Activated CD8-positive, alpha-beta T cell treated with anti-CD3 and anti-CD28 coated beads for 36 hours (primary cell): Measurements from ENCODE around the gene ATP5PD. TPM values are rescaled to one million over a fixed set of nuclear protein-coding genes. Genes with fewer than 3 reads are reported as not detected.

Experiments used
- ATAC-seq: fragments of 200-7000 bp; cut with Tn5 transposase; one replicate; pipeline ENCODE4 v1.10.0; 2021; ENCODE audit warnings: mild to moderate bottlenecking, moderate library complexity
- CTCF ChIA-PET: fragments of 350-600 bp; sonication (Branson Sonifier 250); formaldehyde crosslinking; loops from one replicate; lab custom pipeline; 2021; ENCODE audit warnings: antibody characterized with exemption; lab: Charles Lee
- POLR2A ChIA-PET: fragments of 350-600 bp; sonication (Branson Sonifier 250); formaldehyde crosslinking; loops from one replicate; lab custom pipeline; 2021; ENCODE audit warnings: antibody characterized with exemption; lab: Charles Lee
- DNase-seq: peaks from one replicate; pipeline ENCODE4 v3.0.0-alpha.2; 2020
- H3K27ac Mint-ChIP-seq: one replicate; pipeline ENCODE4 v1.8.0; 2021; ENCODE audit warnings: mild to moderate bottlenecking, mixed read lengths
- H3K27me3 Mint-ChIP-seq: one replicate; pipeline ENCODE4 v1.8.0; 2021; ENCODE audit warnings: mixed read lengths
- H3K36me3 Mint-ChIP-seq: one replicate; pipeline ENCODE4 v1.8.0; 2021; ENCODE audit warnings: low read depth, mixed read lengths
- H3K4me1 Mint-ChIP-seq: one replicate; pipeline ENCODE4 v1.8.0; 2021; ENCODE audit warnings: low read depth, mixed read lengths
- H3K4me3 Mint-ChIP-seq: one replicate; pipeline ENCODE4 v1.8.0; 2021; ENCODE audit warnings: mild to moderate bottlenecking, moderate library complexity, mixed read lengths
- H3K9me3 Mint-ChIP-seq: one replicate; pipeline ENCODE4 v1.8.0; 2021; ENCODE audit warnings: mixed read lengths
- intact Hi-C: fragments of 100-400 bp; cut with micrococcal nuclease; formaldehyde crosslinking; loops from one replicate; pipeline ENCODE4 v1.10.0; 2022
- total RNA-seq, 2 experiments: library from RNA; stranded (reverse); gene quantifications; one replicate each; pipeline ENCODE4 v1.2.3, GENCODE V29; 2021
- TF ChIP-seq, protein P1 (sequence below): fragments of 200-600 bp; IDR thresholded peaks from one replicate; pipeline ENCODE4 v1.8.0; 2022; ENCODE audit warnings: antibody characterized with exemption, mild to moderate bottlenecking

ATP5PD gene
- total RNA-seq, 2 experiments from 2014 or later: 177 to 183 TPM

DNA sequence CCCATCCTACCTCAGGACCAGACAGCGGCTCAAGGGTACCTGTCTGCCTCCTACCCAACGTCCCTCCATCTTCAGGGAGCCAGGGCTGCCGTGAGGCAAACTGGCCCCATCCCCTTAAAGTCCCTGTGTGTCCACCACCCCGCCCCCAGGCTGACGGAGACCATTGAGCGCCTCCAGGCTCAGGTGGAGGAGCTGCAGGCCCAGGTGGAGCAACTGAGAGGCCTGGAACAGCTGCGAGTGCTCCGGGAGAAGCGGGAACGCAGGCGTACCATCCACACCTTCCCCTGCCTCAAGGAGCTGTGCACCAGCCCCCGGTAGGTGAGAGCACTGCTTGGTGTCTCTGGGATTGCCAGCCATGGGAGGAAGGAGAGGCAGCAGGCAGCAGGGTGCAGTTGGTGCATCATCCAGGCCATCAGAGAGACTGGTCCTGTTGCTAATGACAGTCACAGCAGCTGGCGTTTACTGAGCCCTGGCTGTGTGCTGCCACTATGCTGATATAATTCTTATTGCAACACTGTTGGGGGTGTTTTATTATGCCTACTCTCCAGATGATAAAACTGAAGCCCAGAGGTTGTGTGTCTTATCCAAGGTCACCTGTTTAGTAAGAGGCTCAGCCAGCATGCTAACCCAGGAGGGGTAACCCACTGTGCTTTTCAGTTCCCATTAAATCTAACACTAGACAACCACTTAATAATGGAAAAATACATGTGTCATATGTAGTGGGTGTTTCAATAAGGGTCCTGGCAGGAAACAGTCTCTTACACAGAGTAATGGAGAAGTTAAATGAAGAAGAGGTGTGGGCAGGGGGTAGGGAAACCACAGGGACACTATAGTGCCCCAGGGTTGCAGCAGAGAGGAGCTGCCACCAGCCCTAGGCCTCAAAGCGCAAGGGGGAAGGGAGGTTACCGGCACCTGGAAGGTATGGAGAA, 44.6 kb downstream of the ATP5PD start:
- ChIA-PET CTCF (interaction anchor here (0.8 to 2.2 kb wide), 4 partner anchors 10 to 211 kb away, joined by 3 to 6 read pairs (median 4); partner anchors contain the start of gene MRPL58), POLR2A (interaction anchor here (1.0 to 1.4 kb wide), 2 partner anchors 9 to 10 kb away, joined by 5 to 6 read pairs; partner anchors contain the start of gene MRPL58)
- no peak overlapping the region for H3K4me3 Mint-ChIP-seq
- DNase-seq (no peak), ATAC-seq (peak; percentile 56)
- TF ChIP-seq, protein P1, sequence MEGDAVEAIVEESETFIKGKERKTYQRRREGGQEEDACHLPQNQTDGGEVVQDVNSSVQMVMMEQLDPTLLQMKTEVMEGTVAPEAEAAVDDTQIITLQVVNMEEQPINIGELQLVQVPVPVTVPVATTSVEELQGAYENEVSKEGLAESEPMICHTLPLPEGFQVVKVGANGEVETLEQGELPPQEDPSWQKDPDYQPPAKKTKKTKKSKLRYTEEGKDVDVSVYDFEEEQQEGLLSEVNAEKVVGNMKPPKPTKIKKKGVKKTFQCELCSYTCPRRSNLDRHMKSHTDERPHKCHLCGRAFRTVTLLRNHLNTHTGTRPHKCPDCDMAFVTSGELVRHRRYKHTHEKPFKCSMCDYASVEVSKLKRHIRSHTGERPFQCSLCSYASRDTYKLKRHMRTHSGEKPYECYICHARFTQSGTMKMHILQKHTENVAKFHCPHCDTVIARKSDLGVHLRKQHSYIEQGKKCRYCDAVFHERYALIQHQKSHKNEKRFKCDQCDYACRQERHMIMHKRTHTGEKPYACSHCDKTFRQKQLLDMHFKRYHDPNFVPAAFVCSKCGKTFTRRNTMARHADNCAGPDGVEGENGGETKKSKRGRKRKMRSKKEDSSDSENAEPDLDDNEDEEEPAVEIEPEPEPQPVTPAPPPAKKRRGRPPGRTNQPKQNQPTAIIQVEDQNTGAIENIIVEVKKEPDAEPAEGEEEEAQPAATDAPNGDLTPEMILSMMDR: no peak
- no peaks in the 10 kb centered on the region for H3K27me3 Mint-ChIP-seq
- intact Hi-C loops: no loop called here
- H3K36me3 Mint-ChIP-seq: no peaks in the 10 kb centered on the region
- H3K9me3 Mint-ChIP-seq: no peaks in the 10 kb centered on the region
- peaks cover 7% of the 10 kb centered on the region for H3K4me1 Mint-ChIP-seq
- no peak overlapping the region for H3K27ac Mint-ChIP-seq

DNA sequence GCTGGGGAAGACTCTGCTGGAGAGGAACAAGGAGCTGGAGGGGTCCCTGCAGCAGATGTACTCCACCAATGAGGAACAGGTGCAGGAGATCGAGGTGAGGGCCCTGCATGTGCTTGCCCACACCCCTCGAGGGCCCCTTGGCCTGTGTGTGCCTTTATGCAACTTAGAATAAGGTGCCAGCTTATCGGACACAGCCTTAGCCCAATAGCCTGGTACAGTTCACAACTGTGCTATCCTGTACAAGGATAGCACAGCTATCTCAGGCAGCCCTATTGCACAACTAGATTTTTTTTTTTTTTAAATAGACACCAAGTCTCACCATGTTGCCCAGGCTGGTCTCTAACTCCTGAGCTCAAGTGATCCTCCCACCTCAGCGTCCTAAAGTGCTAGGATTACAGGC, 47.2 kb downstream of the ATP5PD start:
- no peak overlapping the region for H3K4me3 Mint-ChIP-seq
- intact Hi-C loops: no loop called here
- no peak for ATAC-seq
- POLR2A ChIA-PET: interaction anchor here (2.2 kb wide), 1 partner anchor 12 kb away, joined by 10 read pairs; the partner anchor contains the start of gene MRPL58
- H3K27me3 Mint-ChIP-seq: no peaks in the 10 kb centered on the region
- DNase-seq: no peak
- CTCF ChIA-PET: interaction anchor here (1.0 to 3.4 kb wide), 6 partner anchors 12 to 114 kb away, joined by 3 to 14 read pairs (median 3); partner anchors contain the start of genes CDR2L and MRPL58
- TF ChIP-seq, protein P1: no peak
- no peaks in the 10 kb centered on the region for H3K36me3 Mint-ChIP-seq
- no peak overlapping the region for H3K27ac Mint-ChIP-seq
- H3K9me3 Mint-ChIP-seq: no peaks in the 10 kb centered on the region
- H3K4me1 Mint-ChIP-seq: peaks cover 7% of the 10 kb centered on the region

DNA sequence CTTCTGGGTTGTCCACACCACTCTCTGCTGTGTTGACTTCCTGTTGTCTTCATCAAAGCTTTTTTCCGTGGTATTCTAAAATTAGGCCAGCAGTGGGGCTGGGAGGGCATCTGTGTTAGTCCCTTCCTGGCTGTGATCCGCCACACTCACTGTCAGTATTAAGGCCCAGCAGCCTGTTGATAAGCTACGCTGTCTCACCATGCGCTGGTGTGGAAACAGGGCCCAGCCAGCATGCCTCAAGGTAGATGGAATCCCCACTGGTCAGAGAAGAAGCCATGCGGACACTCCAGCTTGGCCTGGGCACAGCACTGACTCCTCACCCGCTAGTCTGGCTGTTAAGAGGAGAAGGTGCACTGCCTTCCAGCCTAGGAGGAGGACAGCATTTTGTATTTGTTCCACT, 48.0 kb downstream of the ATP5PD start:
- ATAC-seq: no peak
- TF ChIP-seq, protein P1: no peak
- H3K27ac Mint-ChIP-seq: no peak overlapping the region
- H3K9me3 Mint-ChIP-seq: no peaks in the 10 kb centered on the region
- ChIA-PET CTCF (interaction anchor here (1.3 to 3.4 kb wide), 5 partner anchors 14 to 115 kb away, joined by 3 to 14 read pairs (median 3); partner anchors contain the start of gene MRPL58), POLR2A (interaction anchor here (2.2 kb wide), 1 partner anchor 13 kb away, joined by 10 read pairs; the partner anchor contains the start of gene MRPL58)
- H3K36me3 Mint-ChIP-seq: no peaks in the 10 kb centered on the region
- intact Hi-C loops: no loop called here
- H3K4me3 Mint-ChIP-seq: no peak overlapping the region
- H3K27me3 Mint-ChIP-seq: no peaks in the 10 kb centered on the region
- peaks cover 7% of the 10 kb centered on the region for H3K4me1 Mint-ChIP-seq
- no peak for DNase-seq

DNA sequence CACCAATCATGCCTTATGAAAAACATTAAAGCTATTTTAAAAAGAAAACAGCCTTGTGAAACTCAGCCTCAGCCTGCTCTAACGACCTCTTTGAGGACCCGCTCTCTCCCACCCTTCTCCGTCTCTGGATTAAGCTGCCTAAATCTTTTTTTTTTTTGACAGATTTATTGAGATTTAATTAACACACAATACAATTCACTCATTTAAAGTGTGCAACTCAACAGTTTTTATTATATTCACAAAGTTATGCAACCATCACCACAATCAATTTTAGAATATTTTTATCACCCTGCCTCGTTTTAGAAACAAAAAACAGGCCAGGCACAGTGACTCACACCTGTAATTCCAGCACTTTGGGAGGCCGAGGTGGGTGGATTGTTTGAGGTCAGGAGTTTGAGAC, 50.9 kb downstream of the ATP5PD start:
- H3K4me1 Mint-ChIP-seq: peaks cover 2% of the 10 kb centered on the region
- H3K27ac Mint-ChIP-seq: no peak overlapping the region
- DNase-seq: no peak
- intact Hi-C loops: no loop called here
- TF ChIP-seq, protein P1: no peak
- ChIA-PET CTCF (interaction anchor here (1.3 to 3.1 kb wide), 3 partner anchors 8 to 35 kb away, joined by 3 to 16 read pairs (median 7); partner anchors contain the start of gene MRPL58), POLR2A (interaction anchor here (3.2 kb wide), 1 partner anchor 17 kb away, joined by 10 read pairs; the partner anchor contains the start of gene MRPL58)
- no peak for ATAC-seq
- no peaks in the 10 kb centered on the region for H3K27me3 Mint-ChIP-seq
- no peaks in the 10 kb centered on the region for H3K9me3 Mint-ChIP-seq
- H3K36me3 Mint-ChIP-seq: no peaks in the 10 kb centered on the region
- no peak overlapping the region for H3K4me3 Mint-ChIP-seq
